ENCODE measurements around the gene ARID1B. TPM values are rescaled to one million over a fixed set of nuclear protein-coding genes. Genes with fewer than 3 reads are reported as not detected.

ARID1B gene
- total and polyA plus RNA-seq, 7 experiments from 2014 or later: 17.5 to 164 (median 139) TPM

GRCh38 chr6:157226761-157227160 lies 449.6 kb downstream of the ARID1B start:
- intact Hi-C loops (cut with micrococcal nuclease): loop anchor here in 1 of 2 donors (1.0 kb wide), 1 partner anchor 48 kb away; no protein-coding TSS in a partner anchor
- DNase-seq: no peak
- Mint-ChIP-seq H3K4me3 (peak overlapping the region in 8 of 10 donors; percentile 27 to 81 (median 56)), H3K4me1 (peaks cover 36 to 71% (median 58%) of the 10 kb centered on the region in 7 donors), H3K27me3 (peaks cover 0 to 8% (median 2%) of the 10 kb centered on the region in 5 donors), H3K9me3 (no peaks in the 10 kb centered on the region), H3K36me3 (no peaks in the 10 kb centered on the region), H3K27ac (peak overlapping the region in 5 of 9 donors; percentile 43 to 72 (median 52))
- Histone ChIP-seq H3K27ac (ENCODE audit: low read depth, low read length) (no peak overlapping the region), H3K9me3 (ENCODE audit: control insufficient read depth in 2 of 3, low read length in 3 of 3) (no peaks in the 10 kb centered on the region), H3K27me3 (ENCODE audit: control insufficient read depth in 2 of 2, insufficient read depth in 2 of 2, low read length in 2 of 2) (no peaks in the 10 kb centered on the region), H3K36me3 (ENCODE audit: control insufficient read depth in 2 of 3, insufficient read depth in 3 of 3, low read length in 3 of 3) (no peaks in the 10 kb centered on the region), H3K4me1 (ENCODE audit: control insufficient read depth in 2 of 2, insufficient read depth in 2 of 2, low read length in 2 of 2) (peaks cover 15 to 47% of the 10 kb centered on the region in 2 donors), H3K4me3 (ENCODE audit: low read length) (no peak overlapping the region)
- POLR2A ChIA-PET: interaction anchor here (1.7 to 4.2 kb wide), 2 partner anchors 9 to 48 kb away, joined by 18 read pairs; no protein-coding TSS in a partner anchor
- no peak for ATAC-seq
- CTCF ChIA-PET: interaction anchor here (1.1 to 1.8 kb wide), 5 partner anchors 8 to 48 kb away, joined by 3 to 7 read pairs (median 4); no protein-coding TSS in a partner anchor

GRCh38 chr6:157227202-157228166 lies 450.3 kb downstream of the ARID1B start:
- no peaks in the 10 kb centered on the region for H3K36me3 Mint-ChIP-seq
- peaks cover 0 to 9% (median 5%) of the 10 kb centered on the region in 5 donors for H3K27me3 Mint-ChIP-seq
- peak overlapping the region in 9 of 10 donors; percentile 56 to 81 (median 62) for H3K4me3 Mint-ChIP-seq
- peaks cover 33 to 64% (median 51%) of the 10 kb centered on the region in 7 donors for H3K4me1 Mint-ChIP-seq
- CTCF ChIA-PET: interaction anchor here (1.1 to 1.8 kb wide), 3 partner anchors 8 to 47 kb away, joined by 3 to 7 read pairs (median 5); no protein-coding TSS in a partner anchor
- H3K9me3 Mint-ChIP-seq: no peaks in the 10 kb centered on the region
- no peaks in the 10 kb centered on the region for H3K36me3 ChIP-seq (ENCODE audit: control insufficient read depth in 2 of 3, insufficient read depth in 3 of 3, low read length in 3 of 3)
- no peak overlapping the region for H3K4me3 ChIP-seq (ENCODE audit: low read length)
- intact Hi-C loops (cut with micrococcal nuclease): loop anchor here in 1 of 2 donors (1.0 kb wide), 1 partner anchor 47 kb away; no protein-coding TSS in a partner anchor
- DNase-seq (peak in 7 of 9 donors; percentile 39 to 65 (median 57)), ATAC-seq (peak; percentile 41)
- H3K27ac ChIP-seq (ENCODE audit: low read depth, low read length): no peak overlapping the region
- POLR2A ChIA-PET: interaction anchor here (1.1 to 1.7 kb wide), 2 partner anchors 47 kb away, joined by 4 to 18 read pairs; no protein-coding TSS in a partner anchor
- H3K27me3 ChIP-seq (ENCODE audit: control insufficient read depth in 2 of 2, insufficient read depth in 2 of 2, low read length in 2 of 2): no peaks in the 10 kb centered on the region
- peaks cover 15 to 40% of the 10 kb centered on the region in 2 donors for H3K4me1 ChIP-seq (ENCODE audit: control insufficient read depth in 2 of 2, insufficient read depth in 2 of 2, low read length in 2 of 2)
- no peaks in the 10 kb centered on the region for H3K9me3 ChIP-seq (ENCODE audit: control insufficient read depth in 2 of 3, low read length in 3 of 3)
- peak overlapping the region; percentile 38 to 88 (median 62) for H3K27ac Mint-ChIP-seq

GRCh38 chr6:157228426-157229131 lies 451.4 kb downstream of the ARID1B start:
- no peaks in the 10 kb centered on the region for H3K9me3 Mint-ChIP-seq
- H3K27me3 Mint-ChIP-seq: peaks cover 6 to 19% (median 7%) of the 10 kb centered on the region in 5 donors
- H3K9me3 ChIP-seq (ENCODE audit: control insufficient read depth in 2 of 3, low read length in 3 of 3): no peaks in the 10 kb centered on the region
- DNase-seq: peak in 1 of 9 donors; percentile 18
- peak overlapping the region in 7 of 10 donors; percentile 9 to 60 (median 34) for H3K4me3 Mint-ChIP-seq
- H3K27ac Mint-ChIP-seq: peak overlapping the region in 8 of 9 donors; percentile 43 to 88 (median 80)
- peaks cover 22 to 54% (median 41%) of the 10 kb centered on the region in 7 donors for H3K4me1 Mint-ChIP-seq
- ChIA-PET CTCF (interaction anchor here (0.7 kb wide), 1 partner anchor 46 kb away, joined by 3 read pairs; no protein-coding TSS in a partner anchor), POLR2A (interaction anchor here (0.9 to 1.1 kb wide), 2 partner anchors 46 kb away, joined by 3 to 4 read pairs; no protein-coding TSS in a partner anchor)
- no peak overlapping the region for H3K4me3 ChIP-seq (ENCODE audit: low read length)
- H3K27ac ChIP-seq (ENCODE audit: low read depth, low read length): no peak overlapping the region
- H3K36me3 ChIP-seq (ENCODE audit: control insufficient read depth in 2 of 3, insufficient read depth in 3 of 3, low read length in 3 of 3): no peaks in the 10 kb centered on the region
- H3K36me3 Mint-ChIP-seq: no peaks in the 10 kb centered on the region
- ATAC-seq: no peak
- no peaks in the 10 kb centered on the region for H3K27me3 ChIP-seq (ENCODE audit: control insufficient read depth in 2 of 2, insufficient read depth in 2 of 2, low read length in 2 of 2)
- peaks cover 15 to 29% of the 10 kb centered on the region in 2 donors for H3K4me1 ChIP-seq (ENCODE audit: control insufficient read depth in 2 of 2, insufficient read depth in 2 of 2, low read length in 2 of 2)
- intact Hi-C loops (cut with micrococcal nuclease): no loop called here

GRCh38 chr6:157229132-157229618 lies 452.0 kb downstream of the ARID1B start:
- POLR2A ChIA-PET: interaction anchor here (0.9 kb wide), 1 partner anchor 45 kb away, joined by 3 read pairs; no protein-coding TSS in a partner anchor
- intact Hi-C loops (cut with micrococcal nuclease): no loop called here

GRCh38 chr6:157229713-157230112 lies 452.5 kb downstream of the ARID1B start:
- no peak for DNase-seq
- Histone ChIP-seq H3K27ac (ENCODE audit: low read depth, low read length) (no peak overlapping the region), H3K4me3 (ENCODE audit: low read length) (no peak overlapping the region), H3K36me3 (ENCODE audit: control insufficient read depth in 2 of 3, insufficient read depth in 3 of 3, low read length in 3 of 3) (no peaks in the 10 kb centered on the region), H3K9me3 (ENCODE audit: control insufficient read depth in 2 of 3, low read length in 3 of 3) (no peaks in the 10 kb centered on the region), H3K27me3 (ENCODE audit: control insufficient read depth in 2 of 2, insufficient read depth in 2 of 2, low read length in 2 of 2) (no peaks in the 10 kb centered on the region), H3K4me1 (ENCODE audit: control insufficient read depth in 2 of 2, insufficient read depth in 2 of 2, low read length in 2 of 2) (peaks cover 15 to 26% of the 10 kb centered on the region in 2 donors)
- Mint-ChIP-seq H3K27me3 (peaks cover 11 to 24% (median 17%) of the 10 kb centered on the region in 5 donors), H3K4me3 (no peak overlapping the region), H3K27ac (peak overlapping the region in 4 of 9 donors; percentile 43 to 84 (median 80)), H3K9me3 (no peaks in the 10 kb centered on the region), H3K36me3 (peaks cover 0 to 2% (median 0%) of the 10 kb centered on the region in 5 donors), H3K4me1 (peaks cover 24 to 57% (median 46%) of the 10 kb centered on the region in 7 donors)
- CTCF ChIA-PET: interaction anchor here (0.5 to 1.3 kb wide), 2 partner anchors 44 to 383 kb away, joined by 4 to 7 read pairs; no protein-coding TSS in a partner anchor
- intact Hi-C loops (cut with micrococcal nuclease): no loop called here
- POLR2A ChIA-PET: interaction anchor here (0.9 kb wide), 1 partner anchor 44 kb away, joined by 3 read pairs; no protein-coding TSS in a partner anchor
- peak; percentile 26 for ATAC-seq

More at GRCh38 chr6:157229132-157229618, 452.0 kb downstream of the ARID1B start:
- H3K27ac Mint-ChIP-seq: peak overlapping the region; percentile 33 to 88 (median 58)
- CTCF ChIA-PET: interaction anchor here (0.7 kb wide), 1 partner anchor 45 kb away, joined by 3 read pairs; no protein-coding TSS in a partner anchor
- Histone ChIP-seq H3K36me3 (ENCODE audit: control insufficient read depth in 2 of 3, insufficient read depth in 3 of 3, low read length in 3 of 3) (no peaks in the 10 kb centered on the region), H3K4me3 (ENCODE audit: low read length) (no peak overlapping the region), H3K27me3 (ENCODE audit: control insufficient read depth in 2 of 2, insufficient read depth in 2 of 2, low read length in 2 of 2) (no peaks in the 10 kb centered on the region), H3K27ac (ENCODE audit: low read depth, low read length) (no peak overlapping the region), H3K9me3 (ENCODE audit: control insufficient read depth in 2 of 3, low read length in 3 of 3) (no peaks in the 10 kb centered on the region), H3K4me1 (ENCODE audit: control insufficient read depth in 2 of 2, insufficient read depth in 2 of 2, low read length in 2 of 2) (peaks cover 15 to 26% of the 10 kb centered on the region in 2 donors)
- peaks cover 19 to 55% (median 41%) of the 10 kb centered on the region in 7 donors for H3K4me1 Mint-ChIP-seq
- no peaks in the 10 kb centered on the region for H3K36me3 Mint-ChIP-seq
- no peaks in the 10 kb centered on the region for H3K9me3 Mint-ChIP-seq
- peak overlapping the region in 6 of 10 donors; percentile 10 to 60 (median 30) for H3K4me3 Mint-ChIP-seq
- ATAC-seq (no peak), DNase-seq (no peak)
- H3K27me3 Mint-ChIP-seq: peaks cover 9 to 24% (median 12%) of the 10 kb centered on the region in 5 donors

All from naive thymus-derived CD4-positive, alpha-beta T cell (primary cell).